Activated CD4-positive, CD25-positive, alpha-beta regulatory T cell (primary cell): Measurements from ENCODE around the gene EPB41L4B.
"Not testable (repeated sequence)": the region's sequence is repeated elsewhere in the genome, so short reads cannot be mapped to it uniquely, and the experiment has no call there.

Experiments used
- DNase-seq, 4 experiments: peaks; one replicate each; lab custom pipeline; 2025; lab: John Stamatoyannopoulos, UW

Gene EPB41L4B

GRCh38 chr9:109244179-109245132 is 76.4 kb downstream of the EPB41L4B start:
- DNase-seq: peak; percentile 20 to 42 (median 22)

- no peak for DNase-seq
Measured at GRCh38 chr9:109242741-109243140, 78.1 kb downstream of the EPB41L4B start.

- no peak for DNase-seq
Measured at GRCh38 chr9:109242014-109242413, 78.8 kb downstream of the EPB41L4B start.

- DNase-seq: no peak
Measured at GRCh38 chr9:109241207-109241606, 79.7 kb downstream of the EPB41L4B start.

GRCh38 chr9:109239240-109239639 is 81.6 kb downstream of the EPB41L4B start:
- DNase-seq: no peak

GRCh38 chr9:109238655-109239054 is 82.2 kb downstream of the EPB41L4B start:
- DNase-seq: no peak

GRCh38 chr9:109238125-109238524 is 82.7 kb downstream of the EPB41L4B start:
- no peak for DNase-seq

- no peak for DNase-seq
Measured at GRCh38 chr9:109232449-109233237, 88.2 kb downstream of the EPB41L4B start.

GRCh38 chr9:109231593-109231992 is 89.3 kb downstream of the EPB41L4B start:
- no peak for DNase-seq

- no peak for DNase-seq
Measured at GRCh38 chr9:109230277-109230676, 90.6 kb downstream of the EPB41L4B start.

- DNase-seq: no peak
Measured at GRCh38 chr9:109229682-109230081, 91.2 kb downstream of the EPB41L4B start.

- DNase-seq: no peak
Measured at GRCh38 chr9:109228093-109228642, 92.7 kb downstream of the EPB41L4B start.

GRCh38 chr9:109225629-109226028 is 95.2 kb downstream of the EPB41L4B start:
- DNase-seq: no peak

- no peak for DNase-seq
Measured at GRCh38 chr9:109224751-109225150, 96.1 kb downstream of the EPB41L4B start.

- DNase-seq: not testable (repeated sequence)
Measured at GRCh38 chr9:109218242-109218641, 102.6 kb downstream of the EPB41L4B start.

- DNase-seq: no peak
Measured at GRCh38 chr9:109214414-109214813, 106.4 kb downstream of the EPB41L4B start.

GRCh38 chr9:109213285-109214121 is 107.4 kb downstream of the EPB41L4B start:
- no peak for DNase-seq

GRCh38 chr9:109212768-109213167 is 108.1 kb downstream of the EPB41L4B start:
- no peak for DNase-seq

- DNase-seq: no peak
Measured at GRCh38 chr9:109206670-109207069, 114.2 kb downstream of the EPB41L4B start.

- no peak for DNase-seq
Measured at GRCh38 chr9:109205526-109205925, 115.3 kb downstream of the EPB41L4B start.

GRCh38 chr9:109203761-109204360 is 117.0 kb downstream of the EPB41L4B start:
- no peak for DNase-seq
